ENCODE measurements around the gene SLC39A7.

The SLC39A7 gene

GRCh38 chr6:33164176-33164575 is 36.5 kb upstream of the SLC39A7 start:
- H3K4me2 ChIP-seq (ENCODE audit: low read length) = no peak overlapping the region
- no peaks in the 10 kb centered on the region for H3F3A ChIP-seq (ENCODE audit: control insufficient read depth, insufficient read depth)
- peaks cover 23% of the 10 kb centered on the region for H3K4me1 ChIP-seq (ENCODE audit: control insufficient read depth, low read length)
- H3K4me3 ChIP-seq (ENCODE audit: low read length) = no peak overlapping the region
- H3K27ac ChIP-seq (ENCODE audit: low read depth, low read length) = no peak overlapping the region
- 0 out of 2 replicates have a peak, but pooled peaks cover 3% of the 10 kb centered on the region for H3K27me3 ChIP-seq (ENCODE audit: control insufficient read depth, low read length)
- TF ChIP-seq, protein P1, sequence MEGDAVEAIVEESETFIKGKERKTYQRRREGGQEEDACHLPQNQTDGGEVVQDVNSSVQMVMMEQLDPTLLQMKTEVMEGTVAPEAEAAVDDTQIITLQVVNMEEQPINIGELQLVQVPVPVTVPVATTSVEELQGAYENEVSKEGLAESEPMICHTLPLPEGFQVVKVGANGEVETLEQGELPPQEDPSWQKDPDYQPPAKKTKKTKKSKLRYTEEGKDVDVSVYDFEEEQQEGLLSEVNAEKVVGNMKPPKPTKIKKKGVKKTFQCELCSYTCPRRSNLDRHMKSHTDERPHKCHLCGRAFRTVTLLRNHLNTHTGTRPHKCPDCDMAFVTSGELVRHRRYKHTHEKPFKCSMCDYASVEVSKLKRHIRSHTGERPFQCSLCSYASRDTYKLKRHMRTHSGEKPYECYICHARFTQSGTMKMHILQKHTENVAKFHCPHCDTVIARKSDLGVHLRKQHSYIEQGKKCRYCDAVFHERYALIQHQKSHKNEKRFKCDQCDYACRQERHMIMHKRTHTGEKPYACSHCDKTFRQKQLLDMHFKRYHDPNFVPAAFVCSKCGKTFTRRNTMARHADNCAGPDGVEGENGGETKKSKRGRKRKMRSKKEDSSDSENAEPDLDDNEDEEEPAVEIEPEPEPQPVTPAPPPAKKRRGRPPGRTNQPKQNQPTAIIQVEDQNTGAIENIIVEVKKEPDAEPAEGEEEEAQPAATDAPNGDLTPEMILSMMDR (IDR thresholded peaks at IDR 0.05; ENCODE audit: low read depth, low read length, poor library complexity, severe bottlenecking) = no peak
- no peak for TF ChIP-seq EZH2phosphoT487 (IDR thresholded peaks at IDR 0.05; ENCODE audit: borderline replicate concordance, low read length)
- H3K79me2 ChIP-seq (ENCODE audit: control insufficient read depth, low read length) = no peaks in the 10 kb centered on the region
- no peaks in the 10 kb centered on the region for H4K20me1 ChIP-seq (ENCODE audit: control insufficient read depth, insufficient read depth, low read depth, low read length)
- H3K36me3 ChIP-seq (ENCODE audit: control insufficient read depth, low read length) = no peaks in the 10 kb centered on the region
- no peaks in the 10 kb centered on the region for H3K9me3 ChIP-seq (ENCODE audit: control insufficient read depth, insufficient read depth, low read length)
- no peaks in the 10 kb centered on the region for H3K9me2 ChIP-seq (replicated peaks; ENCODE audit: control insufficient read depth, low read length)

GRCh38 chr6:33164665-33165373 is 35.8 kb upstream of the SLC39A7 start:
- Histone ChIP-seq H3K4me1 (ENCODE audit: control insufficient read depth, low read length) (peaks cover 23% of the 10 kb centered on the region), H3K36me3 (ENCODE audit: control insufficient read depth, low read length) (no peaks in the 10 kb centered on the region), H3K79me2 (ENCODE audit: control insufficient read depth, low read length) (no peaks in the 10 kb centered on the region), H3K9me3 (ENCODE audit: control insufficient read depth, insufficient read depth, low read length) (no peaks in the 10 kb centered on the region), H3F3A (ENCODE audit: control insufficient read depth, insufficient read depth) (no peaks in the 10 kb centered on the region), H3K4me3 (ENCODE audit: low read length) (no peak overlapping the region), H4K20me1 (ENCODE audit: control insufficient read depth, insufficient read depth, low read depth, low read length) (no peaks in the 10 kb centered on the region), H3K27me3 (ENCODE audit: control insufficient read depth, low read length) (0 out of 2 replicates have a peak, but pooled peaks cover 3% of the 10 kb centered on the region), H3K9me2 (replicated peaks; ENCODE audit: control insufficient read depth, low read length) (no peaks in the 10 kb centered on the region), H3K4me2 (ENCODE audit: low read length) (no peak overlapping the region), H3K27ac (ENCODE audit: low read depth, low read length) (no peak overlapping the region)
- TF ChIP-seq, protein P1 (IDR thresholded peaks at IDR 0.05; ENCODE audit: low read depth, low read length, poor library complexity, severe bottlenecking) = no peak
- no peak for TF ChIP-seq EZH2phosphoT487 (IDR thresholded peaks at IDR 0.05; ENCODE audit: borderline replicate concordance, low read length)

DNA sequence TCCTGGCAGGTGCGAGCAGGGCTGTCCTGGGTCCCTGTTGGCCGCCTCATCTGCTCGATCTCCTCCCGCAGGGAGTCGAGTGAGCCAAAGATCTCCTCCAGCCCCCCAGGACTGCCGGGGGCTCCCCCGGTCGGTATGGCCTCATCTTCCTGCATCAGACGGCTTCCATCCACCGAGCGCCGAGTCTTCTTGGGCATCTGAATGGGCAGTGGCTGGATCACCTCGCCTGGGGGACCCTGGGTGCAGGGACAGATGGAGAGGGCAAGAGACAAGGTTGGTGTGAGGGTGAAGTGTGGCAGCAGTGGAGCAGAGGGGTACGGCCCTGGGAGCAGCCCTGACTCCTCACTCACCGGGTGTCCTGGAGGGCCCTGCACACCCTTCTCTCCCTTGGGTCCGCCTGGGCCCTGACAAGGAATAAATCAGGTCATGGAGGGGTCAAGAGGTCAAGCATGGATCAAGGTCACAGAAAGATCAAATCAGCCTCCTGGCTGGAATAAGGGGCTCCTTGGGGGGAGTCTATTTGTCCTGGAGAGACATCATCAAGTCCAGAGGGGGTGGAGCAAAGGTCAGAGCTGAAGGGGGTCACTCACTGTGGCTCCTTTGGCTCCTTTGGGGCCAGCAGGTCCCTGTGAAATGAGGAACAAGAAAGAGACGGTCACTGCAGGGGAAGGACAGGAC is 34.9 kb upstream of the SLC39A7 start:
- Histone ChIP-seq H3K4me3 (ENCODE audit: low read length) (no peak overlapping the region), H3K4me1 (ENCODE audit: control insufficient read depth, low read length) (peaks cover 17% of the 10 kb centered on the region)

More for the DNA sequence above, 34.9 kb upstream of the SLC39A7 start:
- H3F3A ChIP-seq (ENCODE audit: control insufficient read depth, insufficient read depth) = no peaks in the 10 kb centered on the region
- H3K9me3 ChIP-seq (ENCODE audit: control insufficient read depth, insufficient read depth, low read length) = no peaks in the 10 kb centered on the region
- H4K20me1 ChIP-seq (ENCODE audit: control insufficient read depth, insufficient read depth, low read depth, low read length) = no peaks in the 10 kb centered on the region
- H3K79me2 ChIP-seq (ENCODE audit: control insufficient read depth, low read length) = no peaks in the 10 kb centered on the region
- no peak overlapping the region for H3K4me2 ChIP-seq (ENCODE audit: low read length)
- H3K9me2 ChIP-seq (replicated peaks; ENCODE audit: control insufficient read depth, low read length) = no peaks in the 10 kb centered on the region
- H3K27ac ChIP-seq (ENCODE audit: low read depth, low read length) = no peak overlapping the region
- H3K27me3 ChIP-seq (ENCODE audit: control insufficient read depth, low read length) = 0 out of 2 replicates have a peak, but pooled peaks cover 3% of the 10 kb centered on the region
- H3K36me3 ChIP-seq (ENCODE audit: control insufficient read depth, low read length) = no peaks in the 10 kb centered on the region
- TF ChIP-seq EZH2phosphoT487 (IDR thresholded peaks at IDR 0.05; ENCODE audit: borderline replicate concordance, low read length) = no peak
- TF ChIP-seq, protein P1 (IDR thresholded peaks at IDR 0.05; ENCODE audit: low read depth, low read length, poor library complexity, severe bottlenecking) = no peak
